ENCODE data around the gene MPP7. TPM values are rescaled to one million over a fixed set of nuclear protein-coding genes. Genes with fewer than 3 reads are reported as not detected.

Gene MPP7
- total RNA-seq, 1 donor, result 2.2 TPM

DNA sequence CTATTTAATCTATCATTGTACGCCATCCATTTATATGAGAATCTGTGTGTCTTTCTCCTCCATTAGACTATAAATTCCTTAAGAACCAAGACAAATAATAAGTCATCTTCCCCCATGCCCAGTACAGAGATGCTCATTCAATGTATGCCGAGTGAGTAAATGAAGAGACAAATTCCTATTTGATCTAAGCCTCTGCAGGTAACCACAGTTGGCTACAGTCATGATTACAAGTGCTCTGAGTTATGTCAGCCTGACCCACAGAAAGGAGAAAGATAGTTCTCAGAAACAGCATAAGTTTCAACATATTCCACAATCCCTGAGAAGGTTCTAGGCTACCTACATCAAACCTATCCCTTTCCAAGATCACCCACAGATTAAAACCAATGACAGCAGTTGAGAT lies 46.1 kb downstream of the MPP7 start:
- Histone ChIP-seq H3K4me3 (ENCODE audit: insufficient read depth, low read length) (no peak overlapping the region), H3K27me3 (ENCODE audit: insufficient read depth, low read length) (peaks cover 3% of the 10 kb centered on the region), H3K9me3 (ENCODE audit: low read depth, low read length) (no peaks in the 10 kb centered on the region), H3K36me3 (ENCODE audit: insufficient read depth, low read length) (no peaks in the 10 kb centered on the region), H4K20me1 (ENCODE audit: insufficient read depth, low read length) (no peaks in the 10 kb centered on the region), H2AFZ (ENCODE audit: low read length) (no peak overlapping the region), H3K79me2 (ENCODE audit: insufficient read depth, low read length) (no peaks in the 10 kb centered on the region), H3K27ac (ENCODE audit: low read depth, low read length) (no peak overlapping the region), H3K4me1 (ENCODE audit: insufficient read depth, low read length) (peaks cover 11% of the 10 kb centered on the region), H3K4me2 (ENCODE audit: insufficient read depth, low read length) (no peak overlapping the region)
- TF ChIP-seq, protein P1, sequence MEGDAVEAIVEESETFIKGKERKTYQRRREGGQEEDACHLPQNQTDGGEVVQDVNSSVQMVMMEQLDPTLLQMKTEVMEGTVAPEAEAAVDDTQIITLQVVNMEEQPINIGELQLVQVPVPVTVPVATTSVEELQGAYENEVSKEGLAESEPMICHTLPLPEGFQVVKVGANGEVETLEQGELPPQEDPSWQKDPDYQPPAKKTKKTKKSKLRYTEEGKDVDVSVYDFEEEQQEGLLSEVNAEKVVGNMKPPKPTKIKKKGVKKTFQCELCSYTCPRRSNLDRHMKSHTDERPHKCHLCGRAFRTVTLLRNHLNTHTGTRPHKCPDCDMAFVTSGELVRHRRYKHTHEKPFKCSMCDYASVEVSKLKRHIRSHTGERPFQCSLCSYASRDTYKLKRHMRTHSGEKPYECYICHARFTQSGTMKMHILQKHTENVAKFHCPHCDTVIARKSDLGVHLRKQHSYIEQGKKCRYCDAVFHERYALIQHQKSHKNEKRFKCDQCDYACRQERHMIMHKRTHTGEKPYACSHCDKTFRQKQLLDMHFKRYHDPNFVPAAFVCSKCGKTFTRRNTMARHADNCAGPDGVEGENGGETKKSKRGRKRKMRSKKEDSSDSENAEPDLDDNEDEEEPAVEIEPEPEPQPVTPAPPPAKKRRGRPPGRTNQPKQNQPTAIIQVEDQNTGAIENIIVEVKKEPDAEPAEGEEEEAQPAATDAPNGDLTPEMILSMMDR (IDR thresholded peaks at IDR 0.05; ENCODE audit: extremely low read depth, low read depth, low read length), result no peak
- no peak for DNase-seq (ENCODE audit: insufficient read length, low spot score, missing footprints)

DNA sequence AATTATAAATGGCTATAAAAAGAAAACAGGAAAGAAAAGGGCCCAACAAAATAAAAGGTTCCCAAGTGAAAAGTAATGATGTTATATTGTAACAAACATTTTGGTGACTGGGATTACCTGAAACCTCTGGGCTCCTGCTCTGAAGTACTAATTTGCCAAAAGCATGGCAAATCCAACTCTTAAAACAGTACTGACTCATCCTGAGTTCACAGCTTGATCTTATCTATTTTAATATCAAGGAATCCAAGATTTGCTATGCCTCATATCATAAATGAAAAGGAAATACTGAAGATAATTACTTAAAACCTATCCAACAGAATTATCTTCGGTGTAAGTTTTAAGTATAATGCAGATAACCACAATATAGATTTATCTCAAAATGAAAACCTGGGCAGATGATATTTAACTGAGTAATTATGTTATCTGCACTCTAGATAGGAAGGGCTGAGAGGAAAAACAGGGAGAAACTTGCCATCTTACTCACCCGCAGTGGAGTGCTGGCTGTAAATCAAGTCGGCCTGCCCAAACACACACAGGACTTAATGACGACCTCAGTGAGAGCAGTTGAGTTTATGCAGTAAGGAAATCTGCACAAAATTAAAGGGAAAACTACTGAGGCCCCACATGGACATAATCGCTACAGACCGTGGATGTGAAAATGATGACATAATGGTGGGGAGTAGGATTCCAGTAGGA lies 48.4 kb downstream of the MPP7 start:
- no peaks in the 10 kb centered on the region for H4K20me1 ChIP-seq (ENCODE audit: insufficient read depth, low read length)
- H3K9me3 ChIP-seq (ENCODE audit: low read depth, low read length), result no peaks in the 10 kb centered on the region
- peaks cover 11% of the 10 kb centered on the region for H3K4me1 ChIP-seq (ENCODE audit: insufficient read depth, low read length)
- no peaks in the 10 kb centered on the region for H3K36me3 ChIP-seq (ENCODE audit: insufficient read depth, low read length)
- H3K4me3 ChIP-seq (ENCODE audit: insufficient read depth, low read length), result peak overlapping the region; percentile 21
- DNase-seq (ENCODE audit: insufficient read length, low spot score, missing footprints), result peak; percentile 57
- H2AFZ ChIP-seq (ENCODE audit: low read length), result no peak overlapping the region
- no peaks in the 10 kb centered on the region for H3K79me2 ChIP-seq (ENCODE audit: insufficient read depth, low read length)
- H3K27me3 ChIP-seq (ENCODE audit: insufficient read depth, low read length), result peaks cover 3% of the 10 kb centered on the region
- no peak overlapping the region for H3K27ac ChIP-seq (ENCODE audit: low read depth, low read length)
- peak overlapping the region; percentile 56 for H3K4me2 ChIP-seq (ENCODE audit: insufficient read depth, low read length)
- TF ChIP-seq, protein P1 (IDR thresholded peaks at IDR 0.05; ENCODE audit: extremely low read depth, low read depth, low read length), result no peak

DNA sequence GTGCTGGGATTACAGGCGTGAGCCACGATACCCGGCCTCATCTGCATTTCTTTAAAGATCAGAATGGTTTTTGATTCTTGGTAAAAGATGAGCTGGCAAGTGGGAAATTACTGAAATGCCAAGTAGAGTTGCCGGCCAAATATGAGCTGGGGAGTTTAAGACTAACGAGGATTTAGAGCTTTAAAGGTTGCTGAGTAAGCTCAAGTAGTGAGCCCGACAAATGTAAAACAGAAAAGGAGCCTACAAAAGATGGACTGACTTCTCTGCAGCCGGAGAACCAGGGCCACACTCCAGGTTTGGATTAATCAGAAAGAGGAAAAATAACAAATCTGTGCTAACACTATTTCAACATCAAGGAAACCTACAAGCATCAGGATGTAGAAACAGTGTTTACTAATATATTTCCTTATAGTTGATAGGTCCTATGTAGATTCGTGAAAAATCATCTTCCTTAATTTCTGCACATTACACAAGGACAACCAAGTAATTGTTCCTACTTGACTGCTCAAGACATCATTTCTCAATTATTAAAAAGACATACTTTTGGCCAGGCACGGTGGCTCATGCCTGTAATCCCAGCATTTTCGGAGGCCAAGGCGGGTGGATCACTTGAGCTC lies 49.6 kb downstream of the MPP7 start:
- Histone ChIP-seq H3K4me2 (ENCODE audit: insufficient read depth, low read length) (no peak overlapping the region), H3K4me1 (ENCODE audit: insufficient read depth, low read length) (peaks cover 13% of the 10 kb centered on the region), H2AFZ (ENCODE audit: low read length) (no peak overlapping the region), H3K36me3 (ENCODE audit: insufficient read depth, low read length) (no peaks in the 10 kb centered on the region), H3K4me3 (ENCODE audit: insufficient read depth, low read length) (no peak overlapping the region), H4K20me1 (ENCODE audit: insufficient read depth, low read length) (no peaks in the 10 kb centered on the region), H3K27ac (ENCODE audit: low read depth, low read length) (no peak overlapping the region), H3K79me2 (ENCODE audit: insufficient read depth, low read length) (no peaks in the 10 kb centered on the region), H3K27me3 (ENCODE audit: insufficient read depth, low read length) (peaks cover 3% of the 10 kb centered on the region), H3K9me3 (ENCODE audit: low read depth, low read length) (no peaks in the 10 kb centered on the region)
- no peak for DNase-seq (ENCODE audit: insufficient read length, low spot score, missing footprints)
- TF ChIP-seq, protein P1 (IDR thresholded peaks at IDR 0.05; ENCODE audit: extremely low read depth, low read depth, low read length), result no peak

Small RNAs within 50 kb of the gene (small RNA-seq; reads per million reads assigned to genes)
- gene MIR8086, result not detected

Other genes starting within 250 kb of the MPP7 start
- gene WAC, start 230.1 kb upstream of the MPP7 start, total RNA-seq, result 77.1 and 93.4 TPM in 2 replicates